ENCODE results near the gene ACAP1.

DNA sequence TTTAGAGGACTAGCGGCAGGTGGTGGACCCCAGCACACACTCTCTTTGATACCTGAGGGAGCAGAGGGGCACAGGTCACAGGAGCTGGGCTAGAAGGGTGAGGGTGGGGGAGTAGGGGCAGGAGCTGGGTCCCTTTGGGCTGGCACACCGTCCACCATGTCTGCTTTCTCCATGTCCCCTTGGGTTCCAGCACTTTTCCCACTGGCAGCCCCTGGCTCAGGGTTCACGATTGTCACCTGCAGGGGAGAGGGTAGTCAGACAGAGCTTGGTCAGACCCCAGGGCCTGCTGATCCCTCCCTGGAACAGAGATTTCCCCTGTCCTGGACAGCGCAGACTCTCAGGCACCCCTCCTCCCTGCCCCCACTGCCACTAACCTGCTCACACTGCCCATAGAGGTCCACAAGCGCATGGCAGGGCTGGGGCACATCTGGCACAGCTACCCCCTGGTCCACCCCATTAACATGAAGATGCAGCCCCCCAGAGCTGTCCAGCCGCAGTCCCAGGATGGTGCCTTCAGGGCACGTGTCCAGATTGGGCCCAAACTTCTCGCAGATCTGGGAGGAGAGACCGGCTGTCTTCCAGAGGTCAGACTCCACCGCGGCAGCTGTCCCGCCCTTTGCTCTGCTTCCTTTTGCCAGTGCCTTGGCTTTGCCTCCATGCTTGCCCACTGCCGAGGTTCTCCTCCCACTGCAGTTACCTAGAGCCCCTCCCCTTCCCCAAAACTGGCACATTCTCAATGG, 18.0 kb upstream of the ACAP1 start:
- TF ChIP-seq, protein P1, sequence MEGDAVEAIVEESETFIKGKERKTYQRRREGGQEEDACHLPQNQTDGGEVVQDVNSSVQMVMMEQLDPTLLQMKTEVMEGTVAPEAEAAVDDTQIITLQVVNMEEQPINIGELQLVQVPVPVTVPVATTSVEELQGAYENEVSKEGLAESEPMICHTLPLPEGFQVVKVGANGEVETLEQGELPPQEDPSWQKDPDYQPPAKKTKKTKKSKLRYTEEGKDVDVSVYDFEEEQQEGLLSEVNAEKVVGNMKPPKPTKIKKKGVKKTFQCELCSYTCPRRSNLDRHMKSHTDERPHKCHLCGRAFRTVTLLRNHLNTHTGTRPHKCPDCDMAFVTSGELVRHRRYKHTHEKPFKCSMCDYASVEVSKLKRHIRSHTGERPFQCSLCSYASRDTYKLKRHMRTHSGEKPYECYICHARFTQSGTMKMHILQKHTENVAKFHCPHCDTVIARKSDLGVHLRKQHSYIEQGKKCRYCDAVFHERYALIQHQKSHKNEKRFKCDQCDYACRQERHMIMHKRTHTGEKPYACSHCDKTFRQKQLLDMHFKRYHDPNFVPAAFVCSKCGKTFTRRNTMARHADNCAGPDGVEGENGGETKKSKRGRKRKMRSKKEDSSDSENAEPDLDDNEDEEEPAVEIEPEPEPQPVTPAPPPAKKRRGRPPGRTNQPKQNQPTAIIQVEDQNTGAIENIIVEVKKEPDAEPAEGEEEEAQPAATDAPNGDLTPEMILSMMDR (conservative IDR thresholded peaks at IDR 0.05 in 1 of 2, IDR thresholded peaks at IDR 0.05 in 1 of 2; ENCODE audit: low read depth in 1 of 2, low read length in 2 of 2) = no peak
- no peak for TF ChIP-seq EZH2 (IDR thresholded peaks at IDR 0.05; ENCODE audit: low read length, missing control alignments)
